HG03064 (cell line): Measurements from ENCODE around the gene NES.

Source experiments
- ATAC-seq: cut with Tn5 transposase; IDR thresholded peaks from one replicate; pipeline ENCODE4 v1.9.1; 2021; ENCODE audit warnings: low read depth; ENCODE audit not compliant: unreplicated experiment

Gene NES

DNA sequence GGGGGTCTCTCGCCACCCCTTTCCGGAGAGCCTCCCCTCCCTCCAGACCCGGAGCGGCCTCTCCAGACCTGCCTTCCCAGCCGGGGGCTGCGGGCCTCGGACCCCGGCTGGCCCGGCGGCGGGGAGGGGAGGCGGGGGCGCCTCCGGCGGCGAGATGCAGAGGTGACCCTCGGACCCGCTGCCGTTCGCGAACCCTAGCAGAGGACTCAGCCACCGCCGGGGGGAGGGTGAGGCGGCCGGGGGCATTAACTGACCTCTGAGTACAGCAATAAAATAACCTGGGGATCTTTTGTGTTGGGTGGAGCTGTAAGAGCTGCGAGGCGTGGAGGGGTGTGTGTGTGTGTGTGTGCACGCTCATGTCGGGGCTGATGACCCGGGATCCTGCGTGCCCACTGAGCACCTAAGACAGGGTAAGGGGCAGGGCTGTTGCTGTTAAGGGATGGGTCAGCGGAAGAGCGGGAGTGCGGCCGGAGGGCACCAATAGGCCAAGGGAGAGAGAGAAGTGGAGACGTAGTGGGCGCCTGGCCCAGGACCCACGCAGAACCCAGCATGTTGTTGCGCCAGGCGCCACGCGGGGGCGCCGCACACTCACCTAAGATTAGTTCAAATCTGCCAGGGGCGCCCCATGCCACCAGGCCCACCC, 51.6 kb downstream of the NES start:
- no peak for ATAC-seq

DNA sequence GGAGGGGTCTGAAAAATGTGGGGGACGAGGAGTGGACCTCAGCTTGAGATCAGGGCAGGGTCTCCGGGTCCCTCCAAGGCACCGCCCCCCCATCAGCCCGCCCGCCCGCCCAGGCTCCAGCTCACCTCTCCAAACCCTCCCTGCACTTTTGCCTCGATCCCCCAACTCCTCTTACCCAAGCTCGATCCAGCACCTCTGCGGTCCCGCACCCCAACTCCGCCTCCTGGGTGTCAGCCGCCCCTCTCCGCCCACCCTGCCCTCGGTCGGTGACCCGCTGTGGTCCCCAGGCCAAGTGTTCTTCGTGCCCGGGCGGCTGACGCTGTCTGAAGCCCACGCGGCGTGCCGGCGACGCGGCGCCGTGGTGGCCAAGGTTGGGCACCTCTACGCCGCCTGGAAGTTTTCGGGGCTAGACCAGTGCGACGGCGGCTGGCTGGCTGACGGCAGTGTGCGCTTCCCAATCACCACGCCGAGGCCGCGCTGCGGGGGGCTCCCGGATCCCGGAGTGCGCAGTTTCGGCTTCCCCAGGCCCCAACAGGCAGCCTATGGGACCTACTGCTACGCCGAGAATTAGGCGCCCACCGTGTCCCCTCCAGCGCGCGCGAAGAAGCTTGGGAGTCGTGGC, 52.3 kb downstream of the NES start:
- no peak for ATAC-seq

DNA sequence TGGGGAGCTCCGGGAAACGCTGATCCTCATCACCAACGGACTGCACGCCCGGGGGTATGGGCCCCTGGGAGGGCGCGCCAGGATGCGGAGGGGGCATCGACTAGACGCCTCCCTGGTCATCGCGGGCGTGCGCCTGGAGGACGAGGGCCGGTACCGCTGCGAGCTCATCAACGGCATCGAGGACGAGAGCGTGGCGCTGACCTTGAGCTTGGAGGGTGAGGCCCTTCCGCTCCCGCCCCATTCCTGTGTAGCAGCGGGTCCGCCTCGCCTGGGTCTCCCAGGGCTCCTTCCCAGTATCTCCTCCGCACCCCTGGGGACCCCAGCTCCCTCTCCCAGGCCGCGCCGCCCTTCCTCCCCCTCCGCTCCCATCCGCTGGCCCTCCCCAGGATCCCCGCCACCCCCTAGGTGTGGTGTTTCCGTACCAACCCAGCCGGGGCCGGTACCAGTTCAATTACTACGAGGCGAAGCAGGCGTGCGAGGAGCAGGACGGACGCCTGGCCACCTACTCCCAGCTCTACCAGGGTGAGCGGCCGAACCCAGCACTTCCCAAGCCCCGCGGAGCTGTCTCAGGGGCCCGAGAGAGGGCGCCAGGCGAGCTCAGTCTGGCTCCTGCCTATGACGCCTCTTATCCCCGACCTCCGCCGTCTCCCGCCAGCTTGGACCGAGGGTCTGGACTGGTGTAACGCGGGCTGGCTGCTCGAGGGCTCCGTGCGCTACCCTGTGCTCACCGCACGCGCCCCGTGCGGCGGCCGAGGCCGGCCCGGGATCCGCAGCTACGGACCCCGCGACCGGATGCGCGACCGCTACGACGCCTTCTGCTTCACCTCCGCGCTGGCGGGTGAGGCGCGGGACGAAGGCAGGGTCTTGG, 53.0 kb downstream of the NES start:
- ATAC-seq: no peak

DNA sequence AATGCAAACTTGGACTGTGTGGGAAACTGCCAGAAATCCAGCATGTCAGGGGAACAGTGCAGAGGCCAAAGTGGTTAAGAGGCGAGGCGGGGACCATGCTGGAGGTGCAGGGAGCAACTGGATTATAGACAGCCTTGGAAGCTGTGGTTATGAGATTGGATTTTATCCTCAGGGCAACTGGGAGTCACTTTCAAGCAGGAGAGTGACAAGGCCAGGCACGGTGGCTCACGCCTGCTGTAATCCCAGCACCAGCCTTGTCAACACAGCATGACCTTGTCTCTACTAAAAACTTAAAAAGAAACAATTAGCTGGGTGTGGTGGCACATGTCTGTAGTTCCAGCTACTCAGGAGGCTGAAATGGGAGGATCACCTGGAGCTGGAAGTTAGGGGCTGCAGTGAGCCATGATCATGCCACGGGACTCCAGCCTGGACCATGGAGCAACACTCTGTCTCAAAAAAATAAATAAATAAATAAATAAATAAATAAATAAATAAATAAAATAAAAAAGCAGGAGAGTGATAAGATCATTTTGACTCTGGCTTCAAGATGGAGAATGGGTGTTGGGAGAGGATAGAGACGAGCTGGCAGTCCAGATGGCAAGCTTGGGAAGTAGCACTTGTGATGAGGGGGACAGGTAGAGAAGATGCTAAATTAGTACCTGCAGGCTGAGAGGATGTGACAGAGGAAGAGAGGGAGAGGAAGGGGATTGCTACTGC, 54.5 kb downstream of the NES start:
- no peak for ATAC-seq

DNA sequence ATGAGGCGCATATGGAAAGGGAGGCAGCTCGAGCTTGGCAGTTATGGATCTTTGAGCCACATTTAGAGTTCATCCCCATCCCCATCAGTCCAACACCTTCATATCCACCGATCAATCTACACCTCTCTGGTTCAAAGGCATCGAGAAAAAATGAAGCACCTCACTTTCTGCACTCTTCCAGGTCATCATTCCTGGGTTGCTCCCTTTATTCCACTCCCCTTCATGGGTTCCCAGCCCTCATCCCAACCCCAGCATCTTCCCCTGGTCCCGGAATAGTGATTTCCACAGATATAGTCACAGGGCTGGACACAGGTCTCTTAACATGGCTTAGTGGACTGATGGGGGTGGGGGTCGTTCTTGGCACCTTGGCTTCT, 57.6 kb downstream of the NES start:
- no peak for ATAC-seq

DNA sequence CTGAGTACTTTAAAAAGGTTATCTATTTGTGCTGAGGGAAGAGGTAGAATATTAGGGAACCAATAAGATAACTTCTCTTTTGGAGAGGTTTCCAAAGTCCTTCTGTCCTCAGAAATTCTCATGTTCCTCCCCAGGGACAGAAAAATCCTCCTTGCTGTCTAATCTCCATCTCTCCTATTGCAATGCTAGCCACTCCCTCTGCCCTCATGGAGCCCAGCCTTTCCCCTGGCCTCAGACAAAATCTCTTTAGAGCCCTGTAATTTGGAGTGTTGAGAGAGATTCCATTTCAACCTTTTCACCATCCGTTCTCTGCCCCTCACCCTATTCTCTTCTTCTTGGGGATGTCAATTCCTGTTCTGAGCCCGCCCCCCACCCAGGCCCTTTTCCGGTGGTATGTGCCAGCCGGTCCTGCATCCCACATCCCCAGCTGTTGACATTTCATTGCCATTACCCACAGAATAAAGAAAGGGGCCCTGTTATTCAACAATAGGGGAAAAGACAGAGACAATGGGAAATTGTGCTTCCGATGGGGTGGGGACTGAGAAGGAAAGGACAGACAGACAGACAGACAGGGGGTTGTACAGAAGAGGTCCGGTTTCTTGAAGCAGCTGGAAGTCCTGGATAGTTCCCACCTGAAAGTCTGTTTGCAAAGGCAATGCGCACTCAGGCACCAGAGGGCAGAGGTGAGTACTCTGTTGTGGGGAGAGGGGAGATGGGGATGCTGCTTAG, 58.2 kb downstream of the NES start, which contains the start of gene HAPLN2:
TSS of gene HAPLN2 (plus strand) at position 563 of the 729 bp plus-strand sequence. CDS start 4,076 bp downstream, outside the sequence.
- ATAC-seq: no peak
